GM12878 (cell line): ENCODE data around the gene FILIP1L. TPM values are rescaled to one million over a fixed set of nuclear protein-coding genes. Genes with fewer than 3 reads are reported as not detected.

ENCODE experiments used
- ATAC-seq: fragments of 200-7000 bp; cut with Tn5 transposase; 3 replicates; pipeline ENCODE4 v1.9.1; 2020; ENCODE audit warnings: mild to moderate bottlenecking, moderate library complexity
- BruUV-seq: library from RNA; stranded (reverse); fragments of 400-500 nt; replicated peaks from 2 replicates; lab custom pipeline; 2021; lab: Mats Ljungman, UMichigan
- CTCF ChIA-PET: fragments of 300-600 bp; sonication (Branson Sonifier 250); formaldehyde crosslinking; extraction: SDS; loops from one replicate; lab custom pipeline; 2021; ENCODE audit warnings: inconsistent platforms; lab: Yijun Ruan, JAX
- POLR2A ChIA-PET: fragments of 350-600 bp; formaldehyde crosslinking; extraction: SDS; loops from one replicate; lab custom pipeline; 2021; ENCODE audit warnings: inconsistent platforms; lab: Charles Lee
- RAD21 ChIA-PET: fragments of 300-600 bp; sonication (Branson Sonifier 250); formaldehyde crosslinking; loops from one replicate; lab custom pipeline; 2023; ENCODE audit warnings: antibody characterized with exemption; ENCODE audit not compliant: unreplicated experiment; lab: Charles Lee
- SMC1A ChIA-PET: fragments of 300-600 bp; sonication (Branson Sonifier 250); formaldehyde crosslinking; loops from one replicate; lab custom pipeline; 2023; ENCODE audit not compliant: unreplicated experiment, uncharacterized antibody; lab: Charles Lee
- DNase-seq: peaks from one replicate; pipeline ENCODE4 v3.0.0-alpha.2; 2011; ENCODE audit warnings: low read depth, low spot score
- FAIRE-seq: peaks from 3 replicates; lab custom pipeline; 2011; peaks lifted over from hg19 to GRCh38; lab: Jason Lieb, UNC
- H2AFZ ChIP-seq: 2 replicates; pipeline ENCODE4 v1.6.0; 2011; ENCODE audit warnings: low read depth, low read length, control low read depth; ENCODE audit not compliant: control insufficient read depth
- H3K27ac ChIP-seq: 2 replicates; pipeline ENCODE4 v1.5.1; 2011; ENCODE audit warnings: control low read depth; ENCODE audit not compliant: control insufficient read depth, insufficient read depth
- H3K27me3 ChIP-seq, 2 experiments: replicated peaks in 1 of 2; 2 replicates each; pipeline versions ENCODE4 v1.6.0 to v1.6.1; 2011; ENCODE audit warnings: low read length in 1 of 2; ENCODE audit not compliant: control insufficient read depth in 2 of 2, insufficient read depth in 2 of 2
- H3K36me3 ChIP-seq, 2 experiments: 2 replicates each; pipeline ENCODE4 v1.5.1; 2011; ENCODE audit warnings: low read length in 1 of 2; ENCODE audit not compliant: control insufficient read depth in 2 of 2, insufficient read depth in 2 of 2
- H3K4me1 ChIP-seq: 2 replicates; pipeline ENCODE4 v1.6.1; 2011; ENCODE audit warnings: mild to moderate bottlenecking, low read length, moderate library complexity, mixed read lengths; ENCODE audit not compliant: control insufficient read depth, insufficient read depth
- H3K4me2 ChIP-seq: 2 replicates; pipeline ENCODE4 v1.6.0; 2011; ENCODE audit warnings: control low read depth; ENCODE audit not compliant: control insufficient read depth, insufficient read depth
- H3K4me3 ChIP-seq: fragments of 200-600 bp; sonication (generic); 2 replicates; pipeline ENCODE4 v1.5.1; 2016
- H3K79me2 ChIP-seq: 2 replicates; pipeline ENCODE4 v1.6.0; 2011; ENCODE audit warnings: low read length; ENCODE audit not compliant: control insufficient read depth, insufficient read depth
- H3K9ac ChIP-seq: 2 replicates; pipeline ENCODE4 v1.8.0; 2011; ENCODE audit warnings: low read length, control low read depth, mixed read lengths; ENCODE audit not compliant: control insufficient read depth, insufficient read depth
- H3K9me3 ChIP-seq: replicated peaks from 3 replicates; pipeline ENCODE4 v1.5.1; 2011; ENCODE audit warnings: mild to moderate bottlenecking, low read length; ENCODE audit not compliant: control insufficient read depth, insufficient read depth
- H4K20me1 ChIP-seq: 2 replicates; pipeline ENCODE4 v1.6.0; 2011; ENCODE audit not compliant: control insufficient read depth, insufficient read depth
- ATF7 ChIP-seq: fragments of 450-650 bp; IDR thresholded peaks from 2 replicates; pipeline ENCODE4 v1.6.1; 2016; ENCODE audit warnings: low read depth, mild to moderate bottlenecking
- CREB1 ChIP-seq: IDR thresholded peaks from 2 replicates; pipeline ENCODE4 v1.6.1; 2012; ENCODE audit warnings: low read depth, mild to moderate bottlenecking, inconsistent platforms
- MEF2B ChIP-seq: fragments of 450-650 bp; IDR thresholded peaks from 2 replicates; pipeline ENCODE4 v1.6.1; 2018; ENCODE audit warnings: mild to moderate bottlenecking, moderate library complexity; ENCODE audit not compliant: partially characterized antibody, poor library complexity, severe bottlenecking
- NR2C1 ChIP-seq: fragments of 450-650 bp; IDR thresholded peaks from 2 replicates; pipeline ENCODE4 v1.6.1; 2017; ENCODE audit warnings: antibody characterized with exemption, mild to moderate bottlenecking, moderate library complexity
- NR2F1 ChIP-seq: fragments of 450-650 bp; conservative IDR thresholded peaks from 2 replicates; pipeline ENCODE4 v1.6.1; 2017; ENCODE audit warnings: mild to moderate bottlenecking
- POLR2A ChIP-seq: IDR thresholded peaks from 2 replicates; pipeline ENCODE4 v1.6.1; 2011; ENCODE audit warnings: low read depth, mild to moderate bottlenecking, low read length
- POU2F2 ChIP-seq: IDR thresholded peaks from 3 replicates; pipeline ENCODE4 v1.6.1; 2011; ENCODE audit warnings: low read depth, mild to moderate bottlenecking, low read length, borderline replicate concordance
- SMC3 ChIP-seq: IDR thresholded peaks from 2 replicates; pipeline ENCODE4 v1.6.1; 2011; ENCODE audit warnings: low read length, improper control_type of control experiment, borderline replicate concordance
- STAT1 ChIP-seq: fragments of 450-650 bp; conservative IDR thresholded peaks from 2 replicates; pipeline ENCODE4 v1.6.1; 2014; ENCODE audit warnings: antibody characterized with exemption, mild to moderate bottlenecking
- WGBS: methylation state at CpG from one replicate; pipeline ENCODE4 v1.1.6; 2016; ENCODE audit warnings: low lambda C conversion rate; ENCODE audit not compliant: insufficient replicate concordance, insufficient coverage; ENCODE audit errors: missing lambda C conversion rate; 5-methylcytosine and 5-hydroxymethylcytosine counted together
- in situ Hi-C: fragments of 300-500 bp; cut with MboI; formaldehyde crosslinking; loops from 9 replicates; pipeline ENCODE4 v1.14.3; 2018; ENCODE audit warnings: mixed read lengths
- intact Hi-C: fragments of 100-400 bp; cut with micrococcal nuclease; formaldehyde crosslinking; loops from one replicate; pipeline ENCODE4 v1.14.2; 2022; ENCODE audit not compliant: unreplicated experiment
- polyA plus RNA-seq, 11 experiments: library from polyadenylated mRNA; depleted of rRNA in 4 of 11; unstranded in 6 of 11; stranded (reverse) in 5 of 11; fragments of >200 nt; fragmentation: Nextera tagmentation in 4 of 11; fragmentation: Illumina TruSeq in 1 of 11; extraction: Ambion mirVana in 4 of 11; extraction: Trizol in 1 of 11; gene quantifications; 1 replicate in 1 of 11; 2 replicates in 10 of 11; pipeline versions ENCODE4 v1.2.1 to v1.2.3, GENCODE V29; 2011 to 2016; ENCODE audit warnings: inconsistent platforms in 2 of 11, missing spikeins in 2 of 11, low read depth in 1 of 11
- total RNA-seq, 4 experiments: library from RNA; depleted of rRNA in 3 of 4; stranded (reverse); fragments of >200 nt in 3 of 4; fragmentation: Illumina TruSeq in 1 of 4; extraction: Trizol in 1 of 4; gene quantifications; 2 replicates each; pipeline versions ENCODE4 v1.2.1 to v1.2.3, GENCODE V29; 2013 to 2021

FILIP1L gene
- total and polyA plus RNA-seq, 10 of the 15 experiments (the other 5 are each of a cell fraction or from before 2014, with no cell fraction given) = 0.24 to 6.1 (median 3.5) TPM

DNA sequence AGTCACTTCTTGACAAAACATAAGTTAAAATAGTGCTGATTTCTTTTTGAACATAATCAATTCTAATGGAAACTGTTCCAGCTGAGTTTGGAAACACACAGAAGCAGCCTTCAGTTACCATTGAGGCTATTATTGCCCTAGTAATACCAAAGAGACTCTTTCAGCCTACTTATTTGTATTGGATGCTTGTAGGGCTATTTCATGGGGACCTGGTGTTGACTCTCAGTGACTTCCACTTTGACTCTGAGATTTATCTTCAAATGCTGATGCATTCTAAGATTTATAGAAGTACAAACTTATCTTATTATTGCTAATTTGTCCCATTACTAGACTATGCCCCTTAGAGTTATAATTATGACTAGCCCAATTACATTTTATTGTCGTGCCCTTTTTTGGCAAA, 229.2 kb downstream of the FILIP1L start:
- no TSS peak for BruUV-seq
- no peaks in the 10 kb centered on the region for H4K20me1 ChIP-seq
- POLR2A ChIA-PET = interaction anchor here (1.0 kb wide), 1 partner anchor 10 kb away, joined by 4 read pairs; no protein-coding TSS in a partner anchor
- RAD21 ChIA-PET = interaction anchor here (1.2 kb wide), 1 partner anchor 10 kb away, joined by 3 read pairs; no protein-coding TSS in a partner anchor
- no peaks in the 10 kb centered on the region for H3K9me3 ChIP-seq
- H3K9ac ChIP-seq = no peak overlapping the region
- WGBS = 96% methylated on average over 1 of the region's 1 CpG
- no peak overlapping the region for H2AFZ ChIP-seq
- no peaks in the 10 kb centered on the region for H3K27me3 ChIP-seq
- TF ChIP-seq NR2C1 (no peak), NR2F1 (no peak), CREB1 (no peak), MEF2B (no peak), POU2F2 (no peak), STAT1 (no peak), ATF7 (no peak), POLR2A (no peak), SMC3 (no peak)
- TF ChIP-seq, all 136 proteins: peak for 0
- no peaks in the 10 kb centered on the region for H3K36me3 ChIP-seq
- FAIRE-seq = no peak
- H3K4me3 ChIP-seq = no peak overlapping the region
- H3K4me2 ChIP-seq = no peak overlapping the region
- no peak overlapping the region for H3K27ac ChIP-seq
- no peak for DNase-seq
- intact Hi-C loops (no loop called here), in situ Hi-C loops (no loop called here)
- H3K79me2 ChIP-seq = no peaks in the 10 kb centered on the region
- H3K4me1 ChIP-seq = no peaks in the 10 kb centered on the region; the same call in 1 of the 2 replicates
- SMC1A ChIA-PET = interaction anchor here (2.7 kb wide), 1 partner anchor 9 kb away, joined by 15 read pairs; no protein-coding TSS in a partner anchor
- no peak for ATAC-seq
- CTCF ChIA-PET = interaction anchor here (1.0 kb wide), 1 partner anchor 53 kb away, joined by 3 read pairs; no protein-coding TSS in a partner anchor
